ENCODE measurements around the gene UROD.

Gene UROD

DNA sequence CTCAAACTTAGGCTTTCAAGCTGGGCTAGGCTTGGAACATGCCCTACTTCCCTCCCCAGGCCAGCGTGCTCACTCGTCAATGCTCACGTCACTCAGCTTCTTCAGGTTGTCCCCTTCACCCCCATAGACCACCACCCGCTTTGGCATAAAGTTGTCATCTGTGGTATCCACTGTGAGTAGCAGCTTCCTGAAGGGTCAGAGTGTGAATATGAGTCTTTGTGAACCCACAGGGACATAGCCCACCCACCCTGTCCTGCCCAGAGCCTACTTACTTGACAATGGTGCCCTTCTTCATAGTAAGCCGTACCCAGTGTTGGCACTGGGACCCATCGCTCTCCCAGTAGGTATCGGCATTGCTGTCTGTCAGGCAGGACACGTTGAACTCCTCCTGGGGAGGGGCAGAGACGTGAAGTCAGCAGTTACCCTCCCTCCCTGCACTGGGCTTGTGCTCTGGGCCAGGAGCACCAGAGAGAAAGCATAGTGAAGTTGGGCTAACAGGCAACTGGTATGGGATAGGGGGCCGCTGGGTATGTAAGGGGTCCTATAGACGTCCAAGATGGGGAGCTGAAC lies 2.7 kb upstream of the UROD start:
- DNase-seq = no peak

DNA sequence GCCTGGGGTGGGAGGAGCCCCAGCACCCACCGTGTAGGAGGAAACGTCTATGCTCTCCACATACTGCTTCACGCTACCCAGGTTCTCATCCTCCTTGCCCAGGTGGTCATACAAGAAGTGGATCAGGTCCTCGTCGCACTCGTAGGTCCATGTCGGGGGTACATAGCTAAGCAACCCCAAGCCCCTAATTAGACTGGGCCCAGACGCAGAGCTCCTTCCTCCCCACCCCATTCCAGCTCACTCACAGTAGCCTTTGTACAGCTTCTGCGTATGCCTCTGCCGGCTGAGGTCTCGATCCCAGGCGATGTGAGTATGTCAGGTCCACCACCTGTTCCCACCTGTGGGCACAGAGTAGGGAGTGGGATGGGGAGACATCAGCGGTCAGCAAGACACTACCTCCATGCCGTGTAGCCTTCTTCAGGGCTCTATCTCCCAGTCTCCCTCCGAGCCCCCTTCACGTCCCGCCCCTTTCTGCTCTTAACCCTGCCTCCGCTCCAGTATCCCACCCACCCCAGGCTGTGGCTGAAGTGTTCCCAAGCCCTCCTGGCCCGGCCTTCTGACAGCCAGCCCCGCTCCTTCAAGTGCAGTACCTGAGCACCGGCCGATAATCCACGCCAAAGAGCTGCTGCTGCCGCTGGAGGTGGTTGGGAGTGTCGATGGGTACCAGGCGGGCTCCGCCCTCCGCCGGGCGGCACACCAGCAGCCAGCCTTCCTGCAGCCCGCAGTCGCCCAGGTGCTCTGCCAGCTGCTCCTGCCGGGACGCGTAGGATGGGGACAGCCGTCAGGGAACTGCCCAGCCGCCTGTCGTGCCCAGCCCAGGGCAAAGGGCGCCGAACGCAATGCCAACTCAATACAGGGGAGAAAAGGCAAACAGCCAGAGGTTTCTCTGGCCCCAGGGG lies 1.8 kb upstream of the UROD start:
- DNase-seq = no peak

DNA sequence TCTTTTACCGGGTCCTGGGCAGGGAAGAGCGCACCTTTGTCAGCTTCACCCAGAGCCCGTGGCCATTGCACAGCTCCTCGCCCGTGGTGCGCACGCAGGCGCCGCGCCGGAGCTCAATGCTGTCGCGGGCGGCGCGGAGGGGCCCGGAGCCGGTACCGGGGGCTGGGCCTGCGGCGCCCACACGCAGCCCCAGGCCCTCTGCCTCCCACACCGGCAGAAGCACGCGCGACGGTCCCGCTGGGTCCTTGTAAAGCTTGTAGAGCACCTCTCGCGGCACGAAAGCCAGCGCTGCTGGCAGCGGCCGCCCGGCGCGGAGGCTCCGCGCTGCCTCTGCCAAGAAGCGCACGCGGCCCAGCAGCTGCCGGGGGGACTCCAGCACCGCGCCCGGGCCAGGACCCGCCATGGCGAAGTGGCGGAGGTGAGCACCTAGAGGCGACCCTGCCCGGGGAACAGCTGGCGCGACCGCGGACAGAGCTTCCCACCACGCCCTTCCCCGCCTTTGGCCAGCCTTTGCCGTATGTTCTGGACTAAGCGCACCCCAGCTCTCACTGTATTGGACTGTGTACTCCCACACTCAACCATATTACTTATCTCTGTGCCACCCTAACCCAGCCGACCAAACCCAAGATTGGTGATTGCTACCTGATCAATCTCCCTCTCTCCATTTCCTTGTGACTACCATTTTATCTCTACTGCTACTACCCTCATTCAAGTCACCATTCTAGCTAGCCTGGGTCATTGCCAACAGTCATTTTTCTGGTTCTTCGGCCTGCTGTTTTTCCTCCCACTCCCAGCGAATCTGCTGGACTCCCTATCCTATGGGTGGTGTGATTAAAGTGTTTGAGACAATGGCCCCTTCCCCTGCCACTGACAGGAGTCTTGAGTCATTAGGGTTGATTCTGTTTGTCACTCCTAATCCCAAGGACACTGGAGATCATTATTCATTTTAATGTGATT lies 921 bp upstream of the UROD start, which contains the start of gene HECTD3:
Gene HECTD3 (minus strand): TSS at position 470 of the 957 bp plus-strand sequence. CDS start 67 bp downstream, at position 403.
- DNase-seq = peak; percentile 67

DNA sequence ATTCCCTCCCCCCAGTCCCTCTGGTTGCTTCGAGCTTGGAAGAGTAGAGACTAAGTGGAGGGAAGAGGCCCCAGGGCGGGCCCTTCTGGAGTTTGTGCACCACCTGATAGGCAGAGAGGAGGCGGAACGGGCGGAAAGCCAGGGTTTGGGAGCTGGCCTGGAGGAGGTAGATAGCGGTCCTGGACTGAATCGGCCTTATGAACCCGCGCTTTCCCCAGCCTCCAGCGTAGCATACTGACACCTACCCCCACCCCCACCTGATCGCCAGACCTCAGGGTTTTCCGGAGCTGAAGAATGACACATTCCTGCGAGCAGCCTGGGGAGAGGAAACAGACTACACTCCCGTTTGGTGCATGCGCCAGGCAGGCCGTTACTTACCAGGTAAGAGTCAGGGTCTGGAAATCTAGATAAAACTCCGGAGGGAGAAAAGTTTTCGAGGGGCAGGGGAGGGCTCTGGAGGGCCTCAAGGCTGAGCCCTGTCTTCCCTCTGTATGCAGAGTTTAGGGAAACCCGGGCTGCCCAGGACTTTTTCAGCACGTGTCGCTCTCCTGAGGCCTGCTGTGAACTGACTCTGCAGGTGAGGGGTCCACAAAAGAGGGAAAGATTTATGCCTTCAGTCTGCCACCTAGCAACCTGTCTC lies 705 bp downstream of the UROD start:
- peak; percentile 36 for DNase-seq

DNA sequence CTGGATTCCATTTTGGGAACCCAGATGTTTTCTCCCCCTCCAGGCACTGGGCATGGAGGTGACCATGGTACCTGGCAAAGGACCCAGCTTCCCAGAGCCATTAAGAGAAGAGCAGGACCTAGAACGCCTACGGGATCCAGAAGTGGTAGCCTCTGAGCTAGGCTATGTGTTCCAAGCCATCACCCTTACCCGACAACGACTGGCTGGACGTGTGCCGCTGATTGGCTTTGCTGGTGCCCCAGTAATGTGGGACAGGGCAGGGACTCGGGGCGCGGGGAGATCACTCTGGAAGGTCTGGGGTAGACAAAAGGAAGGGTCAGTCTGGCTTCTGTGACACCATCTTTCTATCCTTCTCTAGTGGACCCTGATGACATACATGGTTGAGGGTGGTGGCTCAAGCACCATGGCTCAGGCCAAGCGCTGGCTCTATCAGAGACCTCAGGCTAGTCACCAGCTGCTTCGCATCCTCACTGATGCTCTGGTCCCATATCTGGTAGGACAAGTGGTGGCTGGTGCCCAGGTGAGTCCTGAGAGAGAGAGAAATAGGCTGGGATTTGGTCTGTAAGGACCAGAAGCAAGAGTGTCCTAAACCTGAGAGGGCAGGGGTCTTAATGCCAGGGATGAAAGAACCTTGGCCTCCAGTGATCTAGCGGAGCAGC lies 1.6 kb downstream of the UROD start:
- DNase-seq = no peak

DNA sequence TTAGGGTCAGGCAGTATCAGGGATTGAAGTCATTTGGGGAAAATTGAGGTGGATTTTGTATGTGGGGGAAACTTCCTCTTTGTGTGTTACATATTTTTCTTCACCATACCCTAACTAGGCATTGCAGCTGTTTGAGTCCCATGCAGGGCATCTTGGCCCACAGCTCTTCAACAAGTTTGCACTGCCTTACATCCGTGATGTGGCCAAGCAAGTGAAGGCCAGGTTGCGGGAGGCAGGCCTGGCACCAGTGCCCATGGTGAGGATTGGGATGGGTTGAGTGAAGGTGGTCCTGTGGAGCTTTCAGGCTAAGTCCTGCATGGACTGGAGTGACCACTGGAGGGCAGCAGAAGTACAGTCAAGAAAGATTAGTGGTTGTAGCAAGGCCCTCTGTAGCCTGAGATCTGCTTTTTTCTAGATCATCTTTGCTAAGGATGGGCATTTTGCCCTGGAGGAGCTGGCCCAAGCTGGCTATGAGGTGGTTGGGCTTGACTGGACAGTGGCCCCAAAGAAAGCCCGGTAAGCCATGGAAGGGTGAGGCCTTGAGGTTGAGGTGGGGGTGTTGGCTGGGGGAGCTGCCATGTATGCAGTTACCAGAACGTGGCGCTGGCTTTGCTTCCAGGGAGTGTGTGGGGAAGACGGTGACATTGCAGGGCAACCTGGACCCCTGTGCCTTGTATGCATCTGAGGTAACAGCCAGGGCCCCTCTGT lies 2.4 kb downstream of the UROD start:
- peak; percentile 81 for DNase-seq

DNA sequence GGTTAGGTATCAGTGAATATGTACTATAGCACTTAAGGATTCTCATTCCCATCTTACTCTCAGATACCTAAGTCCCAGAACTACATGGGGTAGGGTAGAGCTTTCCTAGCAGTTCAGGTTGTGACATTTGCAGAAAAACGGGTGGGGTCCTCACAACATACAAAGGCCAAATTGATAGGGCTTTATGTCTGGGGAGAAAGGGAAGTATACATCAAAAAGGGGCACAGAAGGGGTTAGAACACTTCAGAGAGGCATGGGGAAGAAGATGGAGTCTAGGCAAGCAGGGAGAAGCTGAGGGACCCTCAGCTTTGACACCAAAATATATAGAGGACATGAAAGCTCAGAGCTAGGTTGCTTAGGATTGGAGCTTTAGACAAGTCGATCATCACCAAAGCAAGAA lies 3.6 kb downstream of the UROD start:
- DNase-seq = no peak

DNA sequence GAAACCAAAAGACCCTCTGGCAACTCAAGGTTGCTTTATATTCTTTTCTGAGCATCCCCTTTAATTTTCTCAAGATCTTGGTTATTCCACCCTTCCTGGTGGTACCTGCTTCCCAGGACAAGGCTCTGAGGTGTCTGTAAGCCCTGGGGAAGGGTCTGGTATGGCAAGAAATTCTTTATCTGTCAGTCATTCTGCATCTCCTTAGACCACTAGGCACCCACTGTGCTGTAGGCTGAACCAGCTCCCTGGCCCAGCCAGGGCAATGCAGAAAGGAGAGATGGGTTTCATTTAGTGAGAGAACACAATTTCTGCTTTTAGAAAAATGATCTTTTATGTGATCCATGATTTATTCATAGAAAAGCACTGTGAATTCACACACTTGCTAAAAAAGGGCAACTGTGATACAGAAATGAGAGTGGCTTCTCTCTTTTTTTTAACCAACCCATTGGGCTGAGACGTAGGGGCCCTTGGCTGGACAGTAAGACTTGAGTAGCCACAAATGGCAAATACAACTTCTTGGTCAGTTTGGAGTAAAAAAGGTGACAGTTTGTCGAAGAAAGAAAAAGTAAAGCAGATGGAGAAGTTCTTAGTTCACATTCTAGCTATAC lies 4.1 kb downstream of the UROD start:
- no peak for DNase-seq

DNA sequence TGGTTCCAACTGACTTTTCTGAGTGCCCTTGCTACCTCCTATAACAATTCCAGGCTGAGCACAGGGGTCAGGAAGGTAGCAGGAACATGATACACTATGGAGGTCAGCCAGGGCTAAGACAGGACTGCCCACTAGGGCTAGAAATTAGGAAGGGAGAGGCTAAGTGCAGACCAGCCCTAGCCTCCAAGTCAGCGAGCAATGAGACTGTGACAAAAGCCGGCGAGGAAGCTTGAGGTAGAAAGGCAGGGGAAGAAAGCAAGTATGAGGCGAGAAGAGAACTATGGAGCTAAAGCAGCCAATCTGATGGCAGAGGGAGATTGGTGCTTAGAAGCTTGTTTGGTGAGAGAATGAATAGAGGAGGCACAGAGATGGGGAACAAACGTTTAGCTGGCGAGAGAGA lies 4.7 kb downstream of the UROD start:
- no peak for DNase-seq

DNA sequence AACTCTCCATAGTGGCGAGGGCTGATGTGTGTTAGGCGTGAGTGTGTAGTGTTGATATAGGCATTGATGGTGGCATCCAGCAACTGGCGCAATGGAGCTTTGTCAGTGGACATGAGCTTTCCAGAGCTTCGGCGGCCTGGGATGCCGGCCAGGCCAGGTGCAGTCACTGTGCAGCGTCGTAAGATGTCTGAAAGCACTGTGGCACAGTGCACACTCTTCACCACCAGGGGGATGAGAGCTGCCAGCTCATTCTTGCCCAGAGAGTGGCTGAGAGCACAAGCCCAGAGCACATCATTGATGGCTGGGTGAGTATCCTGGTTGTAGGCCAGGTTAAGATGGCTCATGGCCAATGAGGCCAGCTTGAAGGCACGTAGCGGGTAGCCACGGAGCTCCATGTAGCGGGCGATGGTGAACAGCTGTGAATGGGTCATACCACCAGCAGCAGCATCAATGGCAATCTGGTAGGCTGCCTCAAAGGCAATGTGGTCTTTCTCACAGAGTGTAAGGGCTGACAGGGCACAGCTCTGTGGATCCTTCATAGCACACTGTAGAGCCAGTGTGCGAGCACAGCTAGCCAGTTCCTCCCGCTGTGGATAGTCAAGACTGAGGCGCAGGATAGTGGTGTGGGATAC lies 6.7 kb downstream of the UROD start:
- peak; percentile 54 for DNase-seq

DNA sequence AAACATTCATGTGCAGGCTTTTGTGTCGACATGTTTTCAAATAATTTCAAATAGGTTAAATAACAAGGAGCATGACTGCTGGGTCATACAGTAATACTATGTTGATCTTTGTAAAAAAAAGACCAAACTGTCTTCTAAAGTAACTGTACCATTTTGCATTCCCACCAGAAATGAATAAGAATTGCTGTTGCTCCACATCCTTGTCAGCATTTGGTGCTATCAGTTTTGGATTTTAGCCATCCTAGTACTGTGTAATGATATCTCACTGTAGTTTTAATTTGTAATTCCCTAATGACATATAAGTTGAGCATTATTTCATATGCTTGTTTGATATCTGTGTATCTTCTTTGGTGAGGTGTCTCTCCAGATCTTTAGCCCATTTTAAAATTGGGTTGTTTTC lies 11.6 kb downstream of the UROD start:
- no peak for DNase-seq

DNA sequence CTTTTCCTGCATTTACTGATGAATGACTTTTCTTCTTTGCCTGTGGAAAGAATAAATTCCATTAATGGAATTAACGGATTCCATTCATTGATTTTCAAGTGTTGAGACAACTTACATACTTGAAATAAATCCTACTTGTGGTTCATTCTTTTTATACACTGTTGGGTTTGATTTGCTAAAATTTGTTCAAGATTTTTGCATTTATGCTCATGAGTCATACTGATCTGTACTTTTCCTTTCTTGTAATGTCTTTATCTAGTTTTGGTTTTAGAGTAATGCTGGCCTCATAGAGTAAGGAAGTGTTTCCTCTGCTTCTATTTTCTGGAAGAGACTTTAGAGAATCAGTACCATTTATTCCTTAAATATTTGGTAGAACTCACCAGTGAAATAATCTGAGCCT lies 14.4 kb downstream of the UROD start:
- no peak for DNase-seq

DNA sequence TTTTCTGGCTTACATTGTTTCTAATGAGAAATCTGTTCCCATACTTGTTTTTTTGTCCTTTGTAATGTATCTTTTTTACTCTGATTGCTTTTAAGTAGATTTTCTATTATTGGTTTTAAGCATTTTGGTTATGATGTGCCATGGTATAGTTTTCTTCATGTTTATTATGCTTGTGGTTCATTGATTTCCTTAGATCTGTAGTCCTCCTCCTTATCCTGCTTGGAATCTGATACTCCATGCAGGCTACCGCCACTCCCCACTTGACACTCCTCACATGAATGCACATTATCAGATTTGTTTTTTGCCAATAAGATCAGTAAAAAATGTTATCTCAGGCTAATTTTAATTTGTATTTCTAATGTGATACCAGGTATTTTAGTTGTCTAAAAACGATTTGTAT lies 20.8 kb downstream of the UROD start:
- DNase-seq = no peak

DNA sequence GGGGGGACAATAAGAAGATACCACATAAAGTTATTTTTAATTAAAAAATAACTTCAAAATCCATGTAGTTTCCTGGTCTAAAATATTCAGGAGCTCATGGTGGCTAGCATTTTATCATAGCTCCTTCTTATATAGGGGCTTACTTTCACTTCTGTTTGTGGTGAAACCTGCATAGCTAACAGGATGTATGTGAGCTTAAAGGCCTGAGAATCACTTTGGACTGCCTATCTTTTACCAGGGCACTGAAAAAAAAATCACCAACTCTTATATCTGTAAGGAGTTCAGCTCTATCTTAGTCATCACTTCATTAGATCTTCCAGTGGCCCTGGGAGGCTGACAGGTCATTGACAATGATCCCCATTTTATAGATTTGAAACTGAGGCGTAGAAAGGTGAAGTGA lies 21.3 kb downstream of the UROD start:
- no peak for DNase-seq

DNA sequence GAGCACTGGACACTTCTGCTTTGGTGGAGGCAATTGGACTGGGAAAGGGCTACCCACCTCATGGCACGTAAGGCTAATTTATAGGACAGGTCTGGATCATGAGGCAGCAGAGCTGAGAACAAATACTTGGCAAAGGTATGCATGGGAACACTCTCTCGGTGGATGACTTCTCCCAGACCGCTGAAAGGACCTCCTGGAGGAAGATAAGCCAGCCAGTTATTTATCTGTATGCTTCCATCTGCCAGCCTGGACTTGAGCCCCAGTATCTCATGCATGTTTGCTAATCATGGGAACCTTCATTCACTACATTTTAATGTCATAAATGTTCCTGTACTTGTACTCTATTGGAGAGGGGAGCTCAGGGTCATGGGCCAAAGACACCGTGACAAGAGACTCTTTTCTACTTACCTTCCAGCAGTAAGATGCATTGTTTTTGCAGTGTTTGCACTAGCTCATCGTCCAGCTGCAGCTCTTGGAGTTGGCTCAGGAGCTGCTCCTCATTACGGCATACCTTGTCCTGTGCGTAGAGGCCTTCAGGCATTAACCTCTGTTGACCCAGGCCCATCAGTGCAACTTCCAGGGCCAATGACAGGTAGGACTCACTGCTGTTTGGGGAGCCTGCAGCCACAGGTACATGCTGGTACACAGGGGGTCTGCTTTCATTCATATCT lies 23.7 kb downstream of the UROD start:
- no peak for DNase-seq

DNA sequence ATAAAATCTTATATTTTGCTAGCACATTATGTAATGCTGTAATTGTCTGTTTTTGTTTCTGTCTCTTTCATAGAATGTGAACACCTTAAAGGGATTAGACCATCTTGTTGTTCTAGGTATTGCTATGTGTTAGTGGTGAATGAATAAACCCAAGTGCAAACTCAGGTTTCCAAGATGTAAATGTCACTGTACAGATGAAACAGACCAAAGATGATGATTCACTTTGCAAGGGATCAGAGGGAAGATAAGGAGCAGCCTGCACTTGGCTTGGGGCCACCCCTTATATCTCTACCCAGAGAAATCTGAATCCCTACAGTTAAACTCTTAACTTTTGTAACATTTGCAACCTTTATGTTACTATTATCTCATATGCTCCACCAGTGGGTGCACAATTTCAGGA lies 25.4 kb downstream of the UROD start:
- no peak for DNase-seq

DNA sequence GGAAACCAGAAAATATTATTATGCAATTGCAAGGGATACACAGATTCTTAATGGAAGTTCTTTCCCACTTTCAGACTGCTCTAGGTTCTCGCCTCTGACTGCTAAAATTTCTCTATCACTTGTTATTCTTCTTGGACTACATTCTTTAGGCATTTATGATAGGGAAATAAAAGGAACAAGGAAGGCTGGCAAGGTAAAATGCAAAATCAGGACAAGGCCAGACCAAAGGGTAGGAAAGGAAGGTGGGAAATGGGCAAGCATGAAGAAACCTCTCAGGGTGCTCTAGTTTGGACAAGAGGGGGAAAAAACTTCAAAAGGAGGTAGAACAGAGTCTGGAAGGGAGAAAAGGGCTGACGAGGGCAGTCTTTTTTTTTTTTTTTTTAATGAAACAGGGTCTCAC lies 26.2 kb downstream of the UROD start:
- no peak for DNase-seq

DNA sequence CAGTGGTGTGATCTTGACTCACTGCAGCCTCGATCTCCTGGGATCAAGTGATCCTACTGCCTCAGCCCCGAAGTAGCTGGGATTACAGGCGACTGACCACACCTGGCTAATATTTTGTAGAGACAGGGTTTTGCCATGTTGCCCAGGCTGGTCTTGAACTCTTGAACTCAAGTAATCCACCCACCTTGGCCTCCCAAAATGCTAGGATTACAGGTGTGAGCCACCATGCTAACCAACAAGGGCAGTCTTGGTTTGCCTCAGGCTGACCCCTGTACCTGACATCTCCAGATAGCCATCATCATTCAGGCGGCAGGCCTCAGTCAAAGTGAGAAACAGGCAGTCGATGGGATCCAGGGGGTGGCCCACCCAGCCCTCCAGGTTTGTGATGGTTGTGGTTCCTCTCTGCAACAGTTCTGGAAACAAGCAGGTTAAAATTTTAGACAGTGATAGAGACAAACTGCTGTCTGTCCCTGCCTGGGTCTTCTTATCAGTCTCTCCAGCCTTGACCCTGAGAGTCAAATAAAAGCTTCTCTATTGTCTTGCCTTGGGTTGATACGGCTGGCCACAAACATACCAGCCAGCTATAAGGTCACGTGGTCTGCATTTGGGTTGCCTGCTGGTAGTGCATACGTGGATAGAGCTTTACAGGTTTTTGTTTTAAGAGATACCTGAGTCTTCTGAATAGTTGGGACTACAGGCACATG lies 26.8 kb downstream of the UROD start:
- DNase-seq = no peak

DNA sequence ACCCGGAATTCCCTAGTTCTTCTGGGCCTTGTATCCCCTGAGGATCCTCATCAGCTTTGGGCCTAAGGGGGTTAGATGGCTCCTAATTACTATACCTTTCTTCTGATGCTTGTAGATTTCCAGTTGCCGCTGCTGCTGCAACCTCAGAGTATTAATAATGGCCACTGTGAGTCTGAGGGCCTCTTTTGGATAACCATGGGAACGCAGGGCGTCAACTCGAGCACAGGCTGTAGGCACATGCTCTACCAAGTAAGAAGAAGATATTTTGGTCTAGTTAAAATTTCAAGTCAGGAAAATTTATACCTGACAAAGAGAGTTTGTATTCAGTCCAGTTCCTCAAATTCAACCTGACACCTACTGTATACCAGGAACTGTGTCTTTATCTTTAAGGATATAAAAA lies 28.2 kb downstream of the UROD start:
- DNase-seq = no peak

Data from activated CD8-positive, alpha-beta memory T cell treated with anti-CD3 and anti-CD28 coated beads, Interleukin-2, amount 50 U/mL, for 4 hours (primary cell).